ENCODE results near the gene MSRB1. TPM values are rescaled to one million over a fixed set of nuclear protein-coding genes. Genes with fewer than 3 reads are reported as not detected.
A peak's percentile ranks its signal among the peaks of the same experiment; 100 is the strongest.

Gene MSRB1
- total and polyA plus RNA-seq, 2 of the 13 experiments (the other 11 are each of a cell fraction or from before 2014, with no cell fraction given), result 32.1 to 75.4 TPM

GRCh38 chr16:1938910-1939309, 4.1 kb downstream of the MSRB1 start:
- no peak overlapping the region for H3K9ac ChIP-seq (ENCODE audit: insufficient read depth, low read depth, low read length)
- no peak overlapping the region for H3K4me2 ChIP-seq (ENCODE audit: low read depth, low read length)
- BruUV-seq (replicated peaks), result no TSS peak
- FAIRE-seq, result no peak
- in situ Hi-C loops (cut with HindIII; ENCODE audit: extremely low pct_ligation_motif_present, low pct_unique_long_range_greater_than_20kb) (no loop called here), intact Hi-C loops (cut with micrococcal nuclease; ENCODE audit: unreplicated experiment) (no loop called here)
- H3K4me3 ChIP-seq (replicated peaks in 1 of 3; ENCODE audit: insufficient read depth in 1 of 3, low read depth in 2 of 3, low read length in 3 of 3), result no peak overlapping the region
- H4K20me1 ChIP-seq (ENCODE audit: insufficient read depth, low read length), result no peaks in the 10 kb centered on the region; the same call in 1 of the 2 replicates
- no peak for DNase-seq (ENCODE audit: low spot score)
- ATAC-seq, result no peak
- 94% methylated on average over 17 of the region's 17 CpGs for WGBS (ENCODE audit: low lambda C conversion rate)
- peaks cover 76% of the 10 kb centered on the region for H3K4me1 ChIP-seq (ENCODE audit: insufficient read depth, low read length)
- H3K27ac ChIP-seq (ENCODE audit: extremely low read length, insufficient read depth, low read length), result peak overlapping the region; percentile 96
- peaks cover 26% of the 10 kb centered on the region for H3K79me2 ChIP-seq (ENCODE audit: insufficient read depth, low read length)
- no peak overlapping the region for H2AFZ ChIP-seq (ENCODE audit: low read length)
- CTCF ChIA-PET (ENCODE audit: low intra/inter-chr PET ratio, low total read pairs), result no interaction called here
- H3K9me3 ChIP-seq (ENCODE audit: low read length), result no peaks in the 10 kb centered on the region
- POLR2A ChIA-PET, result interaction anchor here (3.1 to 5.8 kb wide), 2 partner anchors 13 to 26 kb away, joined by 26 to 131 read pairs; partner anchors contain the start of genes RNF151 and RPS2
- H3K27me3 ChIP-seq (ENCODE audit: control insufficient read depth in 1 of 2, insufficient read depth in 2 of 2, low read length in 2 of 2), result no peaks in the 10 kb centered on the region
- TF ChIP-seq RBFOX2 (IDR thresholded peaks at IDR 0.05; ENCODE audit: low read depth, low read length), result 0 out of 2 replicates have a peak, but pooled peaks have one; percentile 21
- no peak for TF ChIP-seq ZXDC (CRISPR knock-in tag; IDR thresholded peaks at IDR 0.05)
- peak; percentile 27 for TF ChIP-seq AGO2 (optimal IDR thresholded peaks at IDR 0.05; ENCODE audit: low read depth, low read length)
- 0 out of 2 replicates have a peak, but pooled peaks have one; percentile 12 for TF ChIP-seq ZBTB38 (CRISPR knock-in tag; IDR thresholded peaks at IDR 0.05)
- TF ChIP-seq HMGXB3 (CRISPR knock-in tag; IDR thresholded peaks at IDR 0.05; ENCODE audit: borderline replicate concordance), result no peak
- no peak for TF ChIP-seq SRF (IDR thresholded peaks at IDR 0.05; ENCODE audit: low read depth, low read length)
- peaks cover 7 to 24% of the 10 kb centered on the region in 2 experiments; a peak in 3 of 5 replicates for H3K36me3 ChIP-seq (replicated peaks in 1 of 2; ENCODE audit: control insufficient read depth in 1 of 2, insufficient read depth in 2 of 2, low read length in 2 of 2)

All from HepG2 (cell line).